CD14-positive monocyte (primary cell): Measurements from ENCODE around the gene TULP1. TPM values are rescaled to one million over a fixed set of nuclear protein-coding genes. Genes with fewer than 3 reads are reported as not detected.

ENCODE experiments used
- DNase-seq, 3 donors: peaks; one replicate each; pipeline ENCODE4 v3.0.0-alpha.2; 2011 to 2022
- H2AFZ ChIP-seq: 2 replicates; pipeline ENCODE4 v1.6.0; 2012; ENCODE audit warnings: mild to moderate bottlenecking, low read depth, low read length, inconsistent platforms; ENCODE audit not compliant: insufficient read depth, poor library complexity, severe bottlenecking
- H3K27ac ChIP-seq, 2 donors: 1 replicate in 1 of 2; 2 replicates in 1 of 2; pipeline ENCODE4 v1.5.1; 2012 to 2013; ENCODE audit warnings: low read length in 2 of 2, control low read depth in 1 of 2, inconsistent platforms in 1 of 2, low read depth in 1 of 2, mild to moderate bottlenecking in 1 of 2
- H3K27me3 ChIP-seq, 2 donors: one replicate each; pipeline versions ENCODE4 v1.6.0 to v1.6.1; 2011 to 2013; ENCODE audit warnings: low read length in 2 of 2; ENCODE audit not compliant: control insufficient read depth in 2 of 2, insufficient read depth in 2 of 2
- H3K36me3 ChIP-seq, 2 donors: replicated peaks in 1 of 2; 1 replicate in 1 of 2; 2 replicates in 1 of 2; pipeline versions ENCODE4 v1.5.1 to v1.6.1; 2012 to 2013; ENCODE audit warnings: low read length in 2 of 2, control low read depth in 1 of 2, inconsistent platforms in 1 of 2, mild to moderate bottlenecking in 1 of 2; ENCODE audit not compliant: insufficient read depth in 2 of 2, control insufficient read depth in 1 of 2
- H3K4me1 ChIP-seq, 2 donors: 1 replicate in 1 of 2; 2 replicates in 1 of 2; pipeline versions ENCODE4 v1.5.1 to v1.6.1; 2012 to 2013; ENCODE audit warnings: low read length in 2 of 2, control low read depth in 1 of 2, inconsistent platforms in 1 of 2, mild to moderate bottlenecking in 1 of 2, moderate library complexity in 1 of 2; ENCODE audit not compliant: insufficient read depth in 2 of 2, control insufficient read depth in 1 of 2
- H3K4me2 ChIP-seq: replicated peaks from 2 replicates; pipeline ENCODE3; 2012; ENCODE audit warnings: low read length, moderate library complexity, mild to moderate bottlenecking; ENCODE audit not compliant: poor library complexity, severe bottlenecking; ENCODE audit errors: extremely low read depth
- H3K4me3 ChIP-seq, 3 experiments: fragments of 200-600 bp in 1 of 3; sonication (generic) in 1 of 3; replicated peaks in 1 of 3; 1 replicate in 2 of 3; 2 replicates in 1 of 3; pipeline ENCODE4 v1.5.1; 2011 to 2013; ENCODE audit warnings: low read length in 3 of 3, mild to moderate bottlenecking in 3 of 3, control low read depth in 2 of 3, low read depth in 2 of 3, inconsistent platforms in 1 of 3, moderate library complexity in 1 of 3
- H3K79me2 ChIP-seq: 2 replicates; pipeline ENCODE4 v1.6.0; 2012; ENCODE audit warnings: mild to moderate bottlenecking, control low read depth, inconsistent platforms, low read length, moderate library complexity; ENCODE audit not compliant: insufficient read depth
- H3K9ac ChIP-seq: 2 replicates; pipeline ENCODE4 v1.6.0; 2017; ENCODE audit warnings: low read length, mild to moderate bottlenecking; ENCODE audit not compliant: insufficient read depth, poor library complexity, severe bottlenecking
- H3K9me3 ChIP-seq, 2 donors: replicated peaks in 1 of 2; 1 replicate in 1 of 2; 2 replicates in 1 of 2; pipeline versions ENCODE4 v1.5.1 to v1.6.1; 2012 to 2013; ENCODE audit warnings: low read length in 2 of 2, control low read depth in 1 of 2; ENCODE audit not compliant: control insufficient read depth in 1 of 2, insufficient read depth in 1 of 2
- H4K20me1 ChIP-seq: 2 replicates; pipeline ENCODE4 v1.6.0; 2012; ENCODE audit warnings: mild to moderate bottlenecking, low read length, control low read depth, moderate library complexity; ENCODE audit not compliant: insufficient read depth
- H3K27ac Mint-ChIP-seq, 7 donors: one replicate each; pipeline ENCODE4 v1.8.0; 2020; ENCODE audit warnings: mild to moderate bottlenecking in 7 of 7, mixed read lengths in 7 of 7, moderate library complexity in 6 of 7, inconsistent platforms in 2 of 7
- H3K27me3 Mint-ChIP-seq, 3 donors: one replicate each; pipeline ENCODE4 v1.8.0; 2021 to 2022; ENCODE audit warnings: low read depth in 3 of 3, mild to moderate bottlenecking in 3 of 3, mixed read lengths in 3 of 3, moderate library complexity in 3 of 3, inconsistent platforms in 1 of 3
- H3K36me3 Mint-ChIP-seq, 2 donors: one replicate each; pipeline ENCODE4 v1.8.0; 2020; ENCODE audit warnings: mixed read lengths in 2 of 2, inconsistent platforms in 1 of 2, mild to moderate bottlenecking in 1 of 2
- H3K4me1 Mint-ChIP-seq: one replicate; pipeline ENCODE4 v1.8.0; 2020; ENCODE audit warnings: mild to moderate bottlenecking, mixed read lengths
- H3K4me3 Mint-ChIP-seq, 2 donors: one replicate each; pipeline ENCODE4 v1.8.0; 2020; ENCODE audit warnings: mild to moderate bottlenecking in 2 of 2, mixed read lengths in 2 of 2, moderate library complexity in 1 of 2
- H3K9me3 Mint-ChIP-seq, 7 donors: one replicate each; pipeline ENCODE4 v1.8.0; 2020 to 2022; ENCODE audit warnings: mixed read lengths in 7 of 7, mild to moderate bottlenecking in 6 of 7, moderate library complexity in 6 of 7, inconsistent platforms in 2 of 7
- CTCF ChIP-seq: fragments of 200-600 bp; IDR thresholded peaks from one replicate; pipeline ENCODE4 v1.8.0; 2022; ENCODE audit warnings: antibody characterized with exemption, mild to moderate bottlenecking
- WGBS: methylation state at CpG from one replicate; pipeline ENCODE4 v1.1.5; 2013; ENCODE audit warnings: missing lambda C conversion rate; ENCODE audit not compliant: insufficient coverage; 5-methylcytosine and 5-hydroxymethylcytosine counted together
- intact Hi-C, 2 donors: fragments of 100-400 bp; cut with micrococcal nuclease; formaldehyde crosslinking; loops; one replicate each; pipeline versions ENCODE4 v1.15.0 to v1.15.1; 2023
- polyA plus RNA-seq, 3 donors: library from polyadenylated mRNA; depleted of rRNA in 1 of 3; unstranded in 2 of 3; stranded (reverse) in 1 of 3; fragments of 300-500 nt in 2 of 3; fragments of >200 nt in 1 of 3; fragmentation: Illumina TruSeq in 2 of 3; gene quantifications; 1 replicate in 2 of 3; 2 replicates in 1 of 3; pipeline ENCODE4 v1.2.3, GENCODE V29; 2012 to 2021

TULP1 gene
- polyA plus RNA-seq, 3 donors: not detected

DNA sequence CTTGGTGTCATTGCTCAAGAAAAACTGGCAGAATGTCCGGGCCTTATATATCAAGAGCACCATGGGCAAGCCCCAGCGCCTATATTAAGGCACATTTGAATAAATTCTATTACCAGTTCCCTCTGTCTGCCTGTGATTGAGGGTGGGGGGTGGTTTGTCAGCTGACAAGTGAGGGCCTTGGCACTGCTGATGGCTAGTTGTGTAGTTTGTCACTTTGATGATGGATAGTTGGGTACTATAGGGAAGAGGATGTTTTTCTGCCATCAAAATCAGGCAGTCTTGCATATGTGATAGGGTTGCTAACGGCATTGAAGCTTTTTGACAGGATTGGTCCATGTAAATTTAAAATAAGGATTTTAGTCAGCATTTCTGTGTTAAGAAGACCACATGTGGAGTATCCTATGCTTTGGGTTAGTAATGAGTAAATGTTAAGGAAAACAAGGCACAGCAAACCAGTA lies 42.0 kb downstream of the TULP1 start:
- Histone ChIP-seq H3K36me3 (peaks cover 34 to 49% of the 10 kb centered on the region in 2 donors), H3K4me3 (no peak overlapping the region)

More for the DNA sequence above, 42.0 kb downstream of the TULP1 start:
- no peak for TF ChIP-seq CTCF
- Histone ChIP-seq H3K27me3 (no peaks in the 10 kb centered on the region), H2AFZ (no peak overlapping the region), H3K4me2 (no peak overlapping the region), H3K79me2 (peaks cover 29% of the 10 kb centered on the region), H3K27ac (no peak overlapping the region), H4K20me1 (peaks cover 51% of the 10 kb centered on the region), H3K9ac (no peak overlapping the region), H3K9me3 (no peaks in the 10 kb centered on the region), H3K4me1 (peaks cover 23 to 30% of the 10 kb centered on the region in 2 donors)
- Mint-ChIP-seq H3K36me3 (peaks cover 43 to 53% of the 10 kb centered on the region in 2 donors), H3K4me3 (peak overlapping the region in 1 of 2 donors; percentile 37), H3K4me1 (peaks cover 37% of the 10 kb centered on the region), H3K27ac (peak overlapping the region in 2 of 7 donors; percentile 79 to 80), H3K9me3 (peaks cover 0 to 7% (median 0%) of the 10 kb centered on the region in 7 donors), H3K27me3 (peaks cover 0 to 8% (median 5%) of the 10 kb centered on the region in 3 donors)
- DNase-seq: no peak
- WGBS: 78% methylated on average over 1 of the region's 3 CpGs
- intact Hi-C loops: no loop called here
